HepG2 (cell line): ENCODE measurements around the gene SSX2IP. TPM values are rescaled to one million over a fixed set of nuclear protein-coding genes. Genes with fewer than 3 reads are reported as not detected.

Source experiments
- ATAC-seq: fragments of 200-7000 bp; cut with Tn5 transposase; 3 replicates; pipeline ENCODE4 v1.9.1; 2020; ENCODE audit warnings: mild to moderate bottlenecking, moderate library complexity
- BruUV-seq: library from RNA; stranded (reverse); fragments of 400-500 nt; replicated peaks from 2 replicates; lab custom pipeline; 2021; lab: Mats Ljungman, UMichigan
- CTCF ChIA-PET: fragments of 300-600 bp; formaldehyde crosslinking; extraction: SDS; loops from one replicate; lab custom pipeline; 2021; ENCODE audit warnings: low total read pairs, inconsistent platforms, low intra/inter-chr PET ratio; lab: Yijun Ruan, JAX
- POLR2A ChIA-PET: fragments of 350-600 bp; sonication (Branson Sonifier 250); formaldehyde crosslinking; loops from one replicate; lab custom pipeline; 2020; ENCODE audit warnings: antibody characterized with exemption, inconsistent platforms; lab: Yijun Ruan, JAX
- DNase-seq: peaks from one replicate; pipeline ENCODE4 v3.0.0-alpha.2; 2015; ENCODE audit warnings: low spot score
- FAIRE-seq: peaks from 3 replicates; lab custom pipeline; 2011; peaks lifted over from hg19 to GRCh38; lab: Jason Lieb, UNC
- H2AFZ ChIP-seq: one replicate; pipeline ENCODE4 v1.6.1; 2011; ENCODE audit warnings: low read length, inconsistent platforms
- H3K27ac ChIP-seq: fragments of 300-600 bp; 3 replicates; pipeline ENCODE4 v1.8.0; 2011; ENCODE audit warnings: mixed run types, mild to moderate bottlenecking, mixed read lengths, low read length, inconsistent platforms; ENCODE audit not compliant: insufficient read depth; ENCODE audit errors: extremely low read length
- H3K27me3 ChIP-seq, 2 experiments: fragments of 200-600 bp in 1 of 2; 2 replicates in 1 of 2; 3 replicates in 1 of 2; pipeline versions ENCODE4 v1.6.0 to v1.8.0; 2011; ENCODE audit warnings: low read length in 2 of 2, mild to moderate bottlenecking in 2 of 2, moderate library complexity in 2 of 2, inconsistent platforms in 1 of 2; ENCODE audit not compliant: insufficient read depth in 2 of 2, control insufficient read depth in 1 of 2
- H3K36me3 ChIP-seq, 2 experiments: fragments of 200-600 bp in 1 of 2; replicated peaks in 1 of 2; 2 replicates in 1 of 2; 3 replicates in 1 of 2; pipeline versions ENCODE4 v1.5.1 to v1.8.0; 2011; ENCODE audit warnings: low read length in 2 of 2, inconsistent platforms in 1 of 2; ENCODE audit not compliant: insufficient read depth in 2 of 2, control insufficient read depth in 1 of 2
- H3K4me1 ChIP-seq: 2 replicates; pipeline ENCODE4 v1.5.1; 2012; ENCODE audit warnings: low read length, inconsistent platforms; ENCODE audit not compliant: insufficient read depth
- H3K4me2 ChIP-seq: 2 replicates; pipeline ENCODE4 v1.6.0; 2011; ENCODE audit warnings: low read depth, low read length, inconsistent platforms
- H3K4me3 ChIP-seq, 3 experiments: fragments of 200-600 bp in 1 of 3; sonication (generic), shearing (Covaris generic) in 1 of 3; replicated peaks in 1 of 3; 2 replicates each; pipeline ENCODE4 v1.5.1; 2011 to 2016; ENCODE audit warnings: low read length in 3 of 3, inconsistent platforms in 2 of 3, low read depth in 2 of 3, mild to moderate bottlenecking in 2 of 3, control low read depth in 1 of 3, mixed read lengths in 1 of 3; ENCODE audit not compliant: insufficient read depth in 1 of 3
- H3K79me2 ChIP-seq: one replicate; pipeline ENCODE4 v1.6.1; 2011; ENCODE audit warnings: low read length, inconsistent platforms; ENCODE audit not compliant: insufficient read depth
- H3K9ac ChIP-seq: 2 replicates; pipeline ENCODE4 v1.6.0; 2011; ENCODE audit warnings: mild to moderate bottlenecking, low read depth, low read length, inconsistent platforms; ENCODE audit not compliant: insufficient read depth
- H3K9me3 ChIP-seq: 2 replicates; pipeline ENCODE4 v1.5.1; 2012; ENCODE audit warnings: mild to moderate bottlenecking, low read length
- H4K20me1 ChIP-seq: 2 replicates; pipeline ENCODE4 v1.6.0; 2011; ENCODE audit warnings: inconsistent platforms, mild to moderate bottlenecking, low read length, moderate library complexity; ENCODE audit not compliant: insufficient read depth
- E2F2 ChIP-seq: sonication (generic); formaldehyde crosslinking; IDR thresholded peaks from 2 replicates; pipeline ENCODE4 v1.4.0; 2020; ENCODE audit warnings: missing genetic modification reagents, borderline replicate concordance
- GFI1 ChIP-seq: sonication (generic); formaldehyde crosslinking; IDR thresholded peaks from 2 replicates; pipeline ENCODE4 v1.5.0; 2020; ENCODE audit warnings: missing genetic modification reagents, mild to moderate bottlenecking, borderline replicate concordance
- HDAC1 ChIP-seq: sonication (generic); formaldehyde crosslinking; IDR thresholded peaks from 2 replicates; pipeline ENCODE4 v1.5.1; 2020; ENCODE audit warnings: mild to moderate bottlenecking, missing genetic modification reagents
- HNF1A ChIP-seq, 2 experiments: sonication (generic) in 1 of 2; formaldehyde crosslinking in 1 of 2; IDR thresholded peaks; 2 replicates each; pipeline versions ENCODE4 v1.4.0 to v1.6.1; 2016 to 2020; ENCODE audit warnings: borderline replicate concordance in 1 of 2, low read depth in 1 of 2, mild to moderate bottlenecking in 1 of 2, missing genetic modification reagents in 1 of 2
- IKZF1 ChIP-seq: fragments of 450-650 bp; IDR thresholded peaks from 2 replicates; pipeline ENCODE4 v1.7.1; 2016
- MED13 ChIP-seq: sonication (generic); formaldehyde crosslinking; IDR thresholded peaks from 2 replicates; pipeline ENCODE4 v1.5.0; 2020; ENCODE audit warnings: missing genetic modification reagents
- MEF2D ChIP-seq: sonication (generic); formaldehyde crosslinking; IDR thresholded peaks from 2 replicates; pipeline ENCODE4 v1.5.1; 2020; ENCODE audit warnings: mild to moderate bottlenecking, missing genetic modification reagents
- PCBP1 ChIP-seq: fragments of 200-400 bp; formaldehyde crosslinking; IDR thresholded peaks from 2 replicates; pipeline ENCODE4 v1.6.1; 2017; ENCODE audit warnings: mild to moderate bottlenecking, low read depth, low read length, borderline replicate concordance
- ZNF501 ChIP-seq: sonication (generic); formaldehyde crosslinking; IDR thresholded peaks from 2 replicates; pipeline ENCODE4 v1.5.1; 2020; ENCODE audit warnings: mild to moderate bottlenecking, moderate library complexity, missing genetic modification reagents
- WGBS: methylation state at CpG from one replicate; pipeline ENCODE4 v1.1.6; 2017; ENCODE audit warnings: low lambda C conversion rate; 5-methylcytosine and 5-hydroxymethylcytosine counted together
- in situ Hi-C: cut with HindIII; loops from 2 replicates; pipeline ENCODE4 v1.10.0; 2017; ENCODE audit warnings: low pct_unique_long_range_greater_than_20kb; ENCODE audit not compliant: extremely low pct_ligation_motif_present
- intact Hi-C: fragments of 100-400 bp; cut with micrococcal nuclease; formaldehyde crosslinking; loops from one replicate; pipeline ENCODE4 v1.10.0; 2022; ENCODE audit not compliant: unreplicated experiment
- polyA plus RNA-seq, 8 experiments: library from polyadenylated mRNA; depleted of rRNA in 3 of 8; stranded (reverse) in 7 of 8; unstranded in 1 of 8; fragments of >200 nt; fragmentation: Illumina TruSeq in 4 of 8; extraction: Trizol in 4 of 8; gene quantifications; 2 replicates each; pipeline versions ENCODE4 v1.2.1 to v1.2.3, GENCODE V29; 2011 to 2016; ENCODE audit warnings: low read depth in 4 of 8, missing spikeins in 1 of 8, mixed read lengths in 1 of 8; ENCODE audit not compliant: insufficient read depth in 1 of 8
- total RNA-seq, 5 experiments: library from RNA; depleted of rRNA; stranded (reverse); fragments of >200 nt; fragmentation: Illumina TruSeq; extraction: Trizol; gene quantifications; 2 replicates each; pipeline ENCODE4 v1.2.3, GENCODE V29; 2016; ENCODE audit warnings: low read depth in 1 of 5

SSX2IP gene
- total and polyA plus RNA-seq, 2 of the 13 experiments (the other 11 are each of a cell fraction or from before 2014, with no cell fraction given): 2.7 to 23.7 TPM

- TF ChIP-seq HNF1A (IDR thresholded peaks at IDR 0.05; ENCODE audit: low read depth): no peak
- no peak for TF ChIP-seq HNF1A (CRISPR knock-in tag; IDR thresholded peaks at IDR 0.05; ENCODE audit: borderline replicate concordance)
- TF ChIP-seq ZNF501 (CRISPR knock-in tag): no peak
- TF ChIP-seq MED13 (CRISPR knock-in tag): no peak
- TF ChIP-seq GFI1 (CRISPR knock-in tag): no peak
- TF ChIP-seq PCBP1: no peak
- TF ChIP-seq MEF2D (CRISPR knock-in tag): no peak
- TF ChIP-seq IKZF1: no peak
Observed at GRCh38 chr1:84698151-84699110, 8.2 kb upstream of the SSX2IP start (continued).

GRCh38 chr1:84693785-84694184 is 3.5 kb upstream of the SSX2IP start:
- H3K4me1 ChIP-seq: peaks cover 31% of the 10 kb centered on the region
- ChIA-PET POLR2A (no interaction called here), CTCF (no interaction called here)
- TF ChIP-seq E2F2 (CRISPR knock-in tag): no peak
- TF ChIP-seq HDAC1 (CRISPR knock-in tag): no peak
- WGBS: 50% methylated on average over 1 of the region's 1 CpG
- ATAC-seq (no peak), DNase-seq (no peak), FAIRE-seq (no peak)
- no peak overlapping the region for H3K4me2 ChIP-seq
- intact Hi-C loops (no loop called here), in situ Hi-C loops (no loop called here)
- H3K4me3 ChIP-seq: no peak overlapping the region
- no peaks in the 10 kb centered on the region for H4K20me1 ChIP-seq
- no TSS peak for BruUV-seq
- peaks cover 6% of the 10 kb centered on the region for H3K79me2 ChIP-seq
- no peaks in the 10 kb centered on the region for H3K36me3 ChIP-seq
- H3K9me3 ChIP-seq: no peaks in the 10 kb centered on the region
- no peak overlapping the region for H3K27ac ChIP-seq
- no peak overlapping the region for H3K9ac ChIP-seq
- H2AFZ ChIP-seq: no peak overlapping the region
- H3K27me3 ChIP-seq: no peaks in the 10 kb centered on the region
